GM12873 (cell line): Measurements from ENCODE around the gene TMEM245.

Source experiments
- TF ChIP-seq, protein P1 (sequence below): IDR thresholded peaks from 2 replicates; pipeline ENCODE4 v1.5.1; 2012; ENCODE audit warnings: low read depth, mild to moderate bottlenecking, moderate library complexity, low read length, control low read depth; ENCODE audit not compliant: insufficient read depth; ENCODE audit errors: missing control alignments

TMEM245 gene

DNA sequence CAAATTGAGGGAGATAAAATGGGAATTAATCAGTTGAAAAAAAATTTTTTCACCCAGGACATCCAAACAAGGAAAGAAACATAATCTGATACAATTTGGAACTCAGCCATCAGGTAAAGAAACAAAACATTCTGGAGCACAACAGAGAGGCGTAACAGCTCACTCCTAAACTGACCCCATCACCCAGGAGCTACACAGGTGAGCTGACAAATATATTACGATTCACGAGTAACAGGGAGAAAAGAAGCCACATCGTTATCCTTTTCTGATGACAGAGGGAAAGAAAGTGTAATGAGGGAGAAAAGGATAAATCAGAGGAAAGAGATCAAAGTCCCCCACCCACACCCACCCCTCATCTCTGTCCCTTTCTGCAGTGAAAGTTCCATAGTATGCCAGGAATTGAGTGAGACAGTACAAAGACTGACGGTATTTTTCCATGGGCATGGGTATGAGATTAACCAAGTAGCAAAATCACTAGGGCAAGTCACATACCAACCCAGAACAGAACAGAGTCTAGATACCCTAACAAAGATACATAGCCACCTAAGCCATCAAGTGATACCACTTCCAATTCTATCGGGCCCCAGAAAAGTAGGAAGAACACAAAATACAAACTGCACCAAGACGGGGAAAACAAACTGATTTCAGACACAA lies 45.4 kb downstream of the TMEM245 start:
- TF ChIP-seq, protein P1, sequence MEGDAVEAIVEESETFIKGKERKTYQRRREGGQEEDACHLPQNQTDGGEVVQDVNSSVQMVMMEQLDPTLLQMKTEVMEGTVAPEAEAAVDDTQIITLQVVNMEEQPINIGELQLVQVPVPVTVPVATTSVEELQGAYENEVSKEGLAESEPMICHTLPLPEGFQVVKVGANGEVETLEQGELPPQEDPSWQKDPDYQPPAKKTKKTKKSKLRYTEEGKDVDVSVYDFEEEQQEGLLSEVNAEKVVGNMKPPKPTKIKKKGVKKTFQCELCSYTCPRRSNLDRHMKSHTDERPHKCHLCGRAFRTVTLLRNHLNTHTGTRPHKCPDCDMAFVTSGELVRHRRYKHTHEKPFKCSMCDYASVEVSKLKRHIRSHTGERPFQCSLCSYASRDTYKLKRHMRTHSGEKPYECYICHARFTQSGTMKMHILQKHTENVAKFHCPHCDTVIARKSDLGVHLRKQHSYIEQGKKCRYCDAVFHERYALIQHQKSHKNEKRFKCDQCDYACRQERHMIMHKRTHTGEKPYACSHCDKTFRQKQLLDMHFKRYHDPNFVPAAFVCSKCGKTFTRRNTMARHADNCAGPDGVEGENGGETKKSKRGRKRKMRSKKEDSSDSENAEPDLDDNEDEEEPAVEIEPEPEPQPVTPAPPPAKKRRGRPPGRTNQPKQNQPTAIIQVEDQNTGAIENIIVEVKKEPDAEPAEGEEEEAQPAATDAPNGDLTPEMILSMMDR, result no peak

DNA sequence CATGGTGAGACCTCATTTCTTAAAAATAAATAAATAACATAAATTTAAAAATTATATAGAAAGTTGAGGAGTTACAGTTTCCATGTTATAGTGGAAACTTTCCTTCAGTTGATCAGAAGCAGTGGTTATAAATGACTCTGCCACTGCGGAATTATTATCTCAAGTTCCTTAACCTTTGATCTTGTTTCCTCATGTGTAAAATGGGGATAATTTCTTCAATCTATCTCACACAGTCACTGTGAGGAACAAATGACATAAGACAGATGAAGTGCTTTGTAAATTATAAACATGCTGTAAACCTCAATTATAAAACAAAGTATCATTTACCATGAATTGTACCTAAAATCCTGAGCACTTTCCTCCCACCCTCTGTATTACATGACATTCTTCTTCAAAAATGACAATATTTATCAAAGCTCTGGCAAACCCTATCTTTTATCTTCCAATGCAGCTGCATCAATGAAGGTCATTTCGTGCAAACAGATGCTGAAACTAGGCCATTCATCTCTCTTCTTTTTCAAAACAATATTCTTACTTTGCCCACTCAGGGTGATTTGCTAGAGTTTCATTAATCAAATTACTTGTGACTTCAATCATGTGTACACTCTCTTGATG lies 46.8 kb downstream of the TMEM245 start:
- TF ChIP-seq, protein P1, result no peak

DNA sequence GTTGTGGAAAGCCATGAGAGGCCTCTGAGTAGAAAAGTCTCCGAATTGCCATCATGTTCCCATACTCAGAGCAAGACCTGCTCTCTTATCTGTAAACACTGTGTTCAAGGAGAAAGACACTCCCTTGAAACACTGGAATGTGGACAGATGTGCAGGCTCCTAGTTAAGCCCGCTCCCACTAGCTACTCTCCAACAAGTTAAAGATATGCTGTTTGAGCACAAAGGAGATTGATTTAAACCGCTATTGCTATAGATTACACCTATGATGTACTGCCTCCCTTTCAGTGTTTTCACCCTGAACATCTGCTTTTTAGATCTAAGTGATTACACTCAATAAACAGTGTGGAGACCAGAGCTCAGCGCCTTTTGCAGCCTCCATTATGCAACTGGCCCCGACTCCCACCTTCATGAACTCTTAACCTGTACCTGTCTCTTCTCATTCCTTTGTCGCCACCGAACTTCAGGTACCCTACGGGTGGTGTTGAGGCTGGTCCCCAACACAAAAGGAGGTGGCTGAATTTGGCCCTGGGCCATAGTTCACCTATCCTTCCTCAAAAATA lies 47.5 kb downstream of the TMEM245 start:
- TF ChIP-seq, protein P1, result no peak

DNA sequence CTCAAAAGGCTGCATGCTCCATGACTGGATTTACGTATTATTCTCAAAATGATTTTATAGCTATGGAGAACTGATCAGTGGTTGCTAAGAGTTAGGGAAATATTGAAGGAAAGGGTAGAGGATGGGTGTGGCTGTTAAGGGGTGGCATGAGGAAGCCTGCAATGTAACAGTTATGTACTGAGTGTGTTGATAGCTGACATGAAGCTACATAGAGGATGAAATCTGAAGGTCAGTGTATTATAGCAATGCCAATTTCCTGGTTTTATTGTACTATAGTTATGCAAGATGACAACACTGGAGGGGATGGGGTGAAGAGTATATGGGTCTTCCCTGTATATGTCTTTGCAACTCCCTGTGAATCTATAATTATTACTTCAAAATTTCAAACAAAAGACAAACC lies 51.0 kb downstream of the TMEM245 start:
- TF ChIP-seq, protein P1, result no peak

DNA sequence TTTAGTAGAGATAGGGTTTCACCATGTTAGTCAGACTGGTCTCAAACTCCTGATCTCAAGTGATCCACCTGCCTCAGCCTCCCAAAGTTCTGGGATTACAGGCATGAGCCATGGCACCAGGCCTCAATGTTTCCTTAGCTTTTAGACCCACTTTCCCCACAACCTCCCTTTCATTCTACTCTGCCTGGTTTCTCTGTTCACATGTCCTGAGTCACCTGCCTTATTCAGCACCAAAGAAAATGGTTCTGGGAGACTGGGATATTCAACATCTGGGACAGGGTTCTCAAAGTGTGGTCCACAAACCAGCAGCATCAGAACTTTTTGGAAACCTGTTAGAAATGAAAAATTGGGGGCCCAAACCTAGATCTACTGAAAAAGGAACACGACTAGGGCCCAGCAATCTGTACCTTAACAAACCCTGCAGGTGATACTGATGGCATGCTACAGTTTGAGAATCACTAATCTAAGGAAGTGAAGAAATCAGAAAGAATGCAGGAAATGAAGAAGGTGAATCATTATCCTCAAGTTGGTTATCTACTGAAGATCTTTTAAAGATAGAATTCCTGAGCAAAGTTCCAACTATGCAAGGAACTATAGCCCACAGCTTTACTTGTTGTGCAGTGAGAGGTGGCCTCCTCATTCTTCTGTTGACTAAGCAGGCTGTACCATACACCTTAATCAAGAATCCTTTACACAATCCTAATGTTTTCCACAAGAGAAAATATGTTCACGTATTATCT lies 54.6 kb downstream of the TMEM245 start:
- TF ChIP-seq, protein P1, result no peak

DNA sequence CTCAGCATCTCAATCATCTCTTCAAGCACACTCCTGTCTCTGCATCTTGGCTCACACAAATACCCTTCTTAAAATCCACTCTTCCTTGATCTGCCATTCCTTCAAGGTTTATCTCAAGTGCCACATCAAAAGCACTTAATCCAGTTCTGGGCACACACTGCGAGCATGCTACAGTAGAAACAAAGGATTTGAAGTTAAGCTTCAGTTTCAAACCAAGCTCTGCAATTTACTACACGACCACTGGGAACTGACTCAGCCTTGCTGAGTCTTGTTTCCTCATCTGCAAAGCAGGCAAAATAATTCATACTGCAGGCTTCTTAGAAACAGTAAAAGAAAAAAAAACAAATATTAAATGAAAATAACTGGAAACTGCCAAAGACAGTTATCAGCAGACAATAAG lies 56.0 kb downstream of the TMEM245 start:
- TF ChIP-seq, protein P1, result no peak

DNA sequence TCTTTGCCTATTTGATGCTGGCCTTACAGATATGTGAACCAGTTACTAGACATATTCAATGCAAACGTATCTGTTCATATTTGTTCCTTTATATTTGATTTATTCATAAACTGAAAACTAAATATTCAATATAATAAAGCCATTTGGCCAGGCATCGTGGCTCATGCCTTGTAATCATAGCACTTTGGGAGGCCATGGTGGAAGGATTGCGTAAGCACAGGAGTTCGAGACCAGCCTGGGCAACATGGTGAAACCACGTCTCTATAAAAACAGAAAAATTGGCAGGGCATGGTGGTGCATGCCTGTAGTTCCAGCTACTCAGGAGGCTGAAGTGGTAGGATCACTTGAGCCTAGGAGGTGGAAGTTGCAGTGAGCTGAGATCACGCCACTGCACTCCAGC lies 57.2 kb downstream of the TMEM245 start:
- TF ChIP-seq, protein P1, result no peak
